Measurements from ENCODE around the gene ATG16L2. TPM values are rescaled to one million over a fixed set of nuclear protein-coding genes. Genes with fewer than 3 reads are reported as not detected.

The ATG16L2 gene
- total and polyA plus RNA-seq, 2 donors (not counting 3 experiments of a cell fraction or from before 2014, with no cell fraction given): 26.5 to 30.5 TPM

- TF ChIP-seq FOS (IDR thresholded peaks at IDR 0.05; ENCODE audit: borderline replicate concordance, insufficient read depth, low read length): no peak
- TF ChIP-seq EZH2 (IDR thresholded peaks at IDR 0.05; ENCODE audit: borderline replicate concordance, low read depth, low read length, severe bottlenecking): no peak
- TF ChIP-seq POLR2A (IDR thresholded peaks at IDR 0.05; ENCODE audit: low read depth, low read length): no peak
- TF ChIP-seq CTCF (IDR thresholded peaks at IDR 0.05; ENCODE audit: extremely low read depth in 1 of 2, insufficient read depth in 1 of 2, low read depth in 1 of 2, low read length in 2 of 2): no peak
- TF ChIP-seq, protein P1, sequence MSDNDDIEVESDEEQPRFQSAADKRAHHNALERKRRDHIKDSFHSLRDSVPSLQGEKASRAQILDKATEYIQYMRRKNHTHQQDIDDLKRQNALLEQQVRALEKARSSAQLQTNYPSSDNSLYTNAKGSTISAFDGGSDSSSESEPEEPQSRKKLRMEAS (IDR thresholded peaks at IDR 0.05; ENCODE audit: insufficient read depth, insufficient read length): no peak
- TF ChIP-seq POLR2AphosphoS5 (IDR thresholded peaks at IDR 0.05; ENCODE audit: insufficient read depth, low read depth, low read length): no peak
- TF ChIP-seq MYC (IDR thresholded peaks at IDR 0.05; ENCODE audit: low read depth, low read length): no peak
- no peak for TF ChIP-seq GATA2 (IDR thresholded peaks at IDR 0.05; ENCODE audit: insufficient read depth, insufficient read length, low read depth, low read length)
- TF ChIP-seq JUN (IDR thresholded peaks at IDR 0.05; ENCODE audit: borderline replicate concordance, insufficient read depth, insufficient read length, low read depth): no peak
- BruUV-seq (replicated peaks): no TSS peak
- peaks cover 5 to 6% of the 10 kb centered on the region in 2 experiments for H3K36me3 ChIP-seq (ENCODE audit: control insufficient read depth in 2 of 2, extremely low read depth in 1 of 2, insufficient read depth in 2 of 2, low read length in 2 of 2)
- peaks cover 35% of the 10 kb centered on the region for H3K4me1 ChIP-seq (ENCODE audit: control insufficient read depth, extremely low read depth, insufficient read depth, low read length)
- no peaks in the 10 kb centered on the region for H3K9me1 ChIP-seq (replicated peaks; ENCODE audit: control insufficient read depth, extremely low read depth, insufficient read depth, low read length)
- peak overlapping the region; percentile 67 for H3K27ac ChIP-seq (ENCODE audit: insufficient read depth, low read depth, low read length)
- no peak overlapping the region for H2AFZ ChIP-seq (ENCODE audit: low read depth, low read length)
- ChIA-PET CTCF (interaction anchor here (1.7 to 2.4 kb wide), 2 partner anchors 91 kb away, joined by 6 to 19 read pairs; no protein-coding TSS in a partner anchor), POLR2A (no interaction called here)
- FAIRE-seq (no peak), DNase-seq (ENCODE audit: low read depth, low spot score) (no peak)
- H4K20me1 ChIP-seq (replicated peaks; ENCODE audit: control insufficient read depth, extremely low read depth, insufficient read depth, low read length): no peaks in the 10 kb centered on the region
- no peak overlapping the region for H3K4me3 ChIP-seq (replicated peaks in 1 of 3; ENCODE audit: insufficient read depth in 1 of 3, low read depth in 1 of 3, low read length in 3 of 3)
- no peaks in the 10 kb centered on the region for H3K9me3 ChIP-seq (replicated peaks; ENCODE audit: control insufficient read depth, insufficient read depth, low read length)
- H3K9ac ChIP-seq (replicated peaks; ENCODE audit: extremely low read depth, insufficient read depth, low read length): no peak overlapping the region
- dilution Hi-C loops (cut with MboI; ENCODE audit: extremely low pct_ligation_motif_present, low sequenced_read_pairs) (no loop called here), intact Hi-C loops (cut with micrococcal nuclease) (no loop called here)
- H3K27me3 ChIP-seq (ENCODE audit: control insufficient read depth in 2 of 2, insufficient read depth in 2 of 2, low read length in 2 of 2): no peaks in the 10 kb centered on the region
- H3K79me2 ChIP-seq (ENCODE audit: control insufficient read depth, insufficient read depth, low read length): peaks cover 28% of the 10 kb centered on the region
- peak overlapping the region; percentile 2 for H3K4me2 ChIP-seq (ENCODE audit: insufficient read depth, low read length)
These were observed 2.3 kb downstream of the ATG16L2 start for GRCh38 chr11:72816404-72816990.

Data from endothelial cell of umbilical vein (primary cell).